SIG-M5 treated with dmso at 0.1 percent for 504 hours (cell line): ENCODE results near the gene NME1.
"Not testable (repeated sequence)": the region's sequence is repeated elsewhere in the genome, so short reads cannot be mapped to it uniquely, and the experiment has no call there.

ENCODE experiments used
- DNase-seq: peaks from one replicate; lab custom pipeline; 2025; ENCODE audit not compliant: unreplicated experiment; lab: John Stamatoyannopoulos, UW

The NME1 gene

GRCh38 chr17:51153210-51154072 lies at the start of gene NME1:
Gene NME1 (plus strand): TSS chr17:51153559. CDS start chr17:51155655, 2,096 bp downstream.
- peak; percentile 100 for DNase-seq

- no peak for DNase-seq
Observed at GRCh38 chr17:51107778-51108177, 45.6 kb upstream of the NME1 start.

GRCh38 chr17:51112303-51113222 lies 40.8 kb upstream of the NME1 start:
- peak; percentile 84 for DNase-seq

- DNase-seq, result no peak
Observed at GRCh38 chr17:51115179-51115578, 38.2 kb upstream of the NME1 start.

- peak; percentile 18 for DNase-seq
Observed at GRCh38 chr17:51118330-51119195, 34.8 kb upstream of the NME1 start.

GRCh38 chr17:51119415-51120356 lies 33.7 kb upstream of the NME1 start:
- peak; percentile 65 for DNase-seq

GRCh38 chr17:51120357-51120738 lies 33.0 kb upstream of the NME1 start:
- no peak for DNase-seq

GRCh38 chr17:51120739-51121619 lies 32.4 kb upstream of the NME1 start, which contains the start of gene SPAG9:
Gene SPAG9 (minus strand): TSS chr17:51120868. CDS start chr17:51120656, 212 bp downstream.
- peak; percentile 97 for DNase-seq

- peak; percentile 98 for DNase-seq
Observed at GRCh38 chr17:51121620-51122472, 31.5 kb upstream of the NME1 start.

- not testable (repeated sequence) for DNase-seq
Observed at GRCh38 chr17:51122473-51123115, 30.8 kb upstream of the NME1 start.

GRCh38 chr17:51124640-51125503 lies 28.5 kb upstream of the NME1 start:
- DNase-seq, result no peak

GRCh38 chr17:51128076-51128475 lies 25.3 kb upstream of the NME1 start:
- DNase-seq, result peak; percentile 16

GRCh38 chr17:51132964-51133319 lies 20.4 kb upstream of the NME1 start:
- no peak for DNase-seq

GRCh38 chr17:51133365-51133764 lies 20.0 kb upstream of the NME1 start:
- no peak for DNase-seq

- DNase-seq, result no peak
Observed at GRCh38 chr17:51135956-51136355, 17.4 kb upstream of the NME1 start.

GRCh38 chr17:51142597-51142996 lies 10.8 kb upstream of the NME1 start:
- DNase-seq, result no peak
